ENCODE results near the gene CACNB4. TPM values are rescaled to one million over a fixed set of nuclear protein-coding genes. Genes with fewer than 3 reads are reported as not detected.

CACNB4 gene
- total and polyA plus RNA-seq, 5 donors: 0.25 to 1.5 (median 0.86) TPM

DNA sequence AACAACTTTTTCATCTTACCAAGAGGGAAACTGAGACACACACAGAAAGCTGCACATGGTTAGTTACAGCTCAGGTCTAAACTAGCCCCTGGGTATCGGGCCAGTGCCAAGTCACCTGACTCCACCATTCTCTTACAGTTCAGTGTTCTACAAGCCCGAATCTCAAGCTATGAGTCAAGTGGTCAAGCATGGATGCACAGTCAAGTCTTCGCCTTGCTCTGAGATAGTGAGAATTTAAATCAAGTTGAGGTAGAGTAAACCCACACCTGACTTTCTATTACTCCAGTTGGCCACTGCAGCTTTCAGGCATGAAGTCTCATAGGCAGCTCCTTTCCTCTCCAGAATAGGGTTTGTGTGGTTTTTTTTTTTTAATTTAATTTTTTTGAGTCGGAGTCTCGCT is 236.1 kb downstream of the CACNB4 start:
- DNase-seq (no peak), ATAC-seq (no peak)
- Histone ChIP-seq H3K27me3 (ENCODE audit: control insufficient read depth, insufficient read depth) (no peaks in the 10 kb centered on the region), H3K27ac (ENCODE audit: low read length) (no peak overlapping the region), H3K4me3 (ENCODE audit: low read length) (no peak overlapping the region), H3K4me1 (ENCODE audit: control insufficient read depth, insufficient read depth, low read length) (no peaks in the 10 kb centered on the region), H3K9me3 (ENCODE audit: control insufficient read depth, low read length) (no peaks in the 10 kb centered on the region)
- WGBS: 95% methylated on average over 5 of the region's 5 CpGs
- intact Hi-C loops (cut with DNase I): no loop called here

DNA sequence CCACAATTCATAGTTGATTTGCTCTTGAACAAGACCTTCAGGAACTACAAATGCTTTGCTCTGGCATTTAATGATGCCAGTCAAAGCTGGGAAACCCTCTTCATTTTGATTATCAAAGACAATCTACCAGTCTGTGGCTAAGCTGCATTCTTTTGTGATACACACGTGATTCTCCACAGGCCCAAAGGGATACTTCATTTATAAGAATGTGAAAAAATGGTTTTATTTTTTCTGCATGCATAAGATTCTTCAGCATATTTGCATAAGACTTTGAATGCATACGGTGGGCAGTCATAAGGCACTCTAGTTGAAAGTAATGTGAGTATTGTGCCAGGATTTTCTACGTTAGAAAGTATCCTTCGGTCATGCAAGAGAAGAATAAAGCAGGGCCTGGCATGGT is 237.7 kb downstream of the CACNB4 start:
- DNase-seq (no peak), ATAC-seq (no peak)
- H3K9me3 ChIP-seq (ENCODE audit: control insufficient read depth, low read length): no peaks in the 10 kb centered on the region
- intact Hi-C loops (cut with DNase I): no loop called here
- no peak overlapping the region for H3K27ac ChIP-seq (ENCODE audit: low read length)
- H3K4me1 ChIP-seq (ENCODE audit: control insufficient read depth, insufficient read depth, low read length): no peaks in the 10 kb centered on the region
- WGBS: 86% methylated on average over 4 of the region's 4 CpGs
- H3K4me3 ChIP-seq (ENCODE audit: low read length): no peak overlapping the region
- no peaks in the 10 kb centered on the region for H3K27me3 ChIP-seq (ENCODE audit: control insufficient read depth, insufficient read depth)

DNA sequence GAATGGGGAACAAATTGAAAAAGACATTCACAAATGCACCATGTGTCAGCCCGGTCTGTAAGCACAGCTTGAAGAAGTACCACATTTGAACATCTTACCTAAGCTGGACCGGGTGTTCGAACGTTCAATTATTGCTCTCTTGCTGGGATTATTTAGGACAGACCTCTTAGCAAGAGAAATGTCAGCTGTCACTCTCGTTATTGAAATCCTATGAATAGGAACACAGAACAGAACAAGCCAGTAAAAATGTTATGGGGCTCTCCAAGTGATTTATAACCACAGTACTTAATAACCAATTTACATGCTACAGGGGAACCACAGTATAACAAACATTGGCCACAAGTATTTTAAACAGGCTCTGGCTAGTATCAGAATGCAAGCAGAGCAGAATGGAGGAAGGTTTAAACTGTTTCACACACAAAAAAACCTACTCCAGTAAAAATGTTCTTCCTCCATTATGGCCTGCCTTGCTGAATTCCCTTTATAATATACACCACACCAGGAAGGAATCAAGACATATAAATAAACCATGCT is 238.2 kb downstream of the CACNB4 start:
- Histone ChIP-seq H3K4me3 (ENCODE audit: low read length) (no peak overlapping the region), H3K9me3 (ENCODE audit: control insufficient read depth, low read length) (no peaks in the 10 kb centered on the region), H3K27ac (ENCODE audit: low read length) (no peak overlapping the region), H3K27me3 (ENCODE audit: control insufficient read depth, insufficient read depth) (no peaks in the 10 kb centered on the region), H3K4me1 (ENCODE audit: control insufficient read depth, insufficient read depth, low read length) (no peaks in the 10 kb centered on the region)
- ATAC-seq (no peak), DNase-seq (no peak)
- 93% methylated on average over 5 of the region's 5 CpGs for WGBS
- intact Hi-C loops (cut with DNase I): no loop called here

DNA sequence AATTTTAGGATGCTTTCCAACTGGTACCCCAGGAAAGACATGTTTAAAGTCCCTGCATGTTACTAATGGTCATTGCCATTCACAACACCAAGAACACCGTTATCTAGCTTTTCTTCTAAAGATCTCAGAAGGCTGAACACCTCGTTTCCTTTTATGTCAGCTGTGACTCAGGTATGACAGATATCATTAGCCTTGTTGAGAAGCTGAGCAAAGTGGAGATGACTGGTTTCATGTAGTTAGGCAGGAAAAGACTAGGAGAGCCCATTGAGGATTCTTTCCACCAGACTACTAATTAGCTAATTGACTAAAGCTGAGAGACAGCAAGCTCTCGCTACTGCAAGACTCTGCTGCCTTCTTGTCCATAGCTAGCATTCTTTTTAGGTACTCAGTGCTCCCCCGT is 238.6 kb downstream of the CACNB4 start:
- WGBS: 89% methylated on average over 4 of the region's 4 CpGs
- Histone ChIP-seq H3K27ac (ENCODE audit: low read length) (no peak overlapping the region), H3K27me3 (ENCODE audit: control insufficient read depth, insufficient read depth) (no peaks in the 10 kb centered on the region), H3K4me3 (ENCODE audit: low read length) (no peak overlapping the region), H3K4me1 (ENCODE audit: control insufficient read depth, insufficient read depth, low read length) (no peaks in the 10 kb centered on the region), H3K9me3 (ENCODE audit: control insufficient read depth, low read length) (no peaks in the 10 kb centered on the region)
- DNase-seq: no peak
- no peak for ATAC-seq
- intact Hi-C loops (cut with DNase I): no loop called here

DNA sequence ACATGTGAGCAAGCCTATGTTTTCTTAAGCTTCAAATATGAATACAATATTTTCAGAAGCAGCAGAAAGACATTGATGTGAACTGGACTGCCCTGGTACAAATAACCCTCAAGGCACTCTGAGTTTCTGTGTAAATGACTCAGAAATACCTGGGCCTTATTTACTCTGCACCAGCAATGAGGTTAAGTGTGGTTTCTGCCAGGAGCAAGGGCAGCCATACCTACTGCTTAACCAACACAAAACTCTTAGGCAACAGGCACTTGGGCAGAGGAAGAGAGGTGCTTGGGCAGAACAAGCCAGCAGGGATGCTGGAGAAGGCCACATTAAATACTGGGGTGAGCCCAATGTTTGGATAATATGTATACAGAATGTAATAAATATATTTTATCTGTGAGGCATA is 241.2 kb downstream of the CACNB4 start:
- no peak overlapping the region for H3K27ac ChIP-seq (ENCODE audit: low read length)
- ATAC-seq (no peak), DNase-seq (no peak)
- intact Hi-C loops (cut with DNase I): no loop called here
- no peak overlapping the region for H3K4me3 ChIP-seq (ENCODE audit: low read length)
- no peaks in the 10 kb centered on the region for H3K4me1 ChIP-seq (ENCODE audit: control insufficient read depth, insufficient read depth, low read length)
- no peaks in the 10 kb centered on the region for H3K9me3 ChIP-seq (ENCODE audit: control insufficient read depth, low read length)
- H3K27me3 ChIP-seq (ENCODE audit: control insufficient read depth, insufficient read depth): no peaks in the 10 kb centered on the region

DNA sequence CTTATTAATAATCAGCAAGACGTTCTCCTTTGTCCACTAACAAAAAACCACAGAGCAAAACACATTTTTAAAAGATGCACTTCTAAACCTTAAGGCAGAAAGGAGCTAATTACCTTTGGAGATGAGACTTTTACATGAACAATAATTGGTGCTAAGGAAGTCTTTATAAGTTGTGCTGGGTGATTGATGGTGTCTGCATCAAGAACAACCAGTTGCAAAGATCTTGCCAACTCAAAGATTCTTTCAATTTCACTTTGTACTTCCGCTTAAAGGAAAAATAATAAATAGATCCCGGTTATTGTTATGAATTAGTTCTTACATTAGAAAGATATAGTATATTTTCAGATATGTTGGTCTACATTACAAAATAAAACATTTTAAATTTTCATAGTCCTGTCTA is 243.7 kb downstream of the CACNB4 start:
- DNase-seq (no peak), ATAC-seq (no peak)
- Histone ChIP-seq H3K4me1 (ENCODE audit: control insufficient read depth, insufficient read depth, low read length) (no peaks in the 10 kb centered on the region), H3K9me3 (ENCODE audit: control insufficient read depth, low read length) (no peaks in the 10 kb centered on the region), H3K27ac (ENCODE audit: low read length) (no peak overlapping the region), H3K4me3 (ENCODE audit: low read length) (no peak overlapping the region), H3K27me3 (ENCODE audit: control insufficient read depth, insufficient read depth) (no peaks in the 10 kb centered on the region)
- 79% methylated on average over 3 of the region's 3 CpGs for WGBS
- intact Hi-C loops (cut with DNase I): no loop called here

DNA sequence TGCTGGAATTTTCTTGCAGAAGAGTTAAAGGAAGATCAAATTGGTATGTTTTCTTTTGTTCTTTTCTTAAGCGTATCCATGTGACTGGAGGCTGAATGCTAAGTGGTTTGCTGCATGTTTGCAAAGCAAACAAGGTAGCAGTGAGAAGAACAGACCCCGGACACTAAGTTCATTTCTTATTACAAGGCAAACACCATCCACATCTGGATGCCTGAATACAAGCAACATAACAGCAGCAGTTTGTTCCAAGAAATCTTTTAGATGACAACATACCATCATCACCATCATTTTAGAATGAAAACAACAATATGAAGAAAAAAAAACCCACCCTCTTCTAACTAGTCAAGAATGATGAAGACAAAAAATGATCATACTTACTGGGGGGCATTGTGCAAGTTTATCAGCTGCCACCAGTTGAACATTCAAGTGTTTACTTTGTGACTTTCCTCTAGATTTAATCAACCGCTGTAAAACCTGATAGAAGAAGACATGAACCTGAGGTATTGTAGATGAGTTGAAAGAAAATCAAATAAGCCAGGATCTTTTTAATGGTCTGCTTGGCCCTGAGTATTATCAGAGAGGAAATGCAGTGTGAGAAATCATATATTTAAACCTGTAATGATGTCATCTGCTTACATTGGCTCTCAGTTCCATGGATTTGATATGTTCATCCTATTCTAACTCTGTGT is 245.6 kb downstream of the CACNB4 start:
- DNase-seq (no peak), ATAC-seq (peak in 1 of 2 donors; percentile 23)
- Histone ChIP-seq H3K27ac (ENCODE audit: low read length) (no peak overlapping the region), H3K27me3 (ENCODE audit: control insufficient read depth, insufficient read depth) (no peaks in the 10 kb centered on the region), H3K4me1 (ENCODE audit: control insufficient read depth, insufficient read depth, low read length) (no peaks in the 10 kb centered on the region), H3K4me3 (ENCODE audit: low read length) (no peak overlapping the region), H3K9me3 (ENCODE audit: control insufficient read depth, low read length) (no peaks in the 10 kb centered on the region)
- WGBS: 81% methylated on average over 3 of the region's 3 CpGs
- intact Hi-C loops (cut with DNase I): no loop called here

DNA sequence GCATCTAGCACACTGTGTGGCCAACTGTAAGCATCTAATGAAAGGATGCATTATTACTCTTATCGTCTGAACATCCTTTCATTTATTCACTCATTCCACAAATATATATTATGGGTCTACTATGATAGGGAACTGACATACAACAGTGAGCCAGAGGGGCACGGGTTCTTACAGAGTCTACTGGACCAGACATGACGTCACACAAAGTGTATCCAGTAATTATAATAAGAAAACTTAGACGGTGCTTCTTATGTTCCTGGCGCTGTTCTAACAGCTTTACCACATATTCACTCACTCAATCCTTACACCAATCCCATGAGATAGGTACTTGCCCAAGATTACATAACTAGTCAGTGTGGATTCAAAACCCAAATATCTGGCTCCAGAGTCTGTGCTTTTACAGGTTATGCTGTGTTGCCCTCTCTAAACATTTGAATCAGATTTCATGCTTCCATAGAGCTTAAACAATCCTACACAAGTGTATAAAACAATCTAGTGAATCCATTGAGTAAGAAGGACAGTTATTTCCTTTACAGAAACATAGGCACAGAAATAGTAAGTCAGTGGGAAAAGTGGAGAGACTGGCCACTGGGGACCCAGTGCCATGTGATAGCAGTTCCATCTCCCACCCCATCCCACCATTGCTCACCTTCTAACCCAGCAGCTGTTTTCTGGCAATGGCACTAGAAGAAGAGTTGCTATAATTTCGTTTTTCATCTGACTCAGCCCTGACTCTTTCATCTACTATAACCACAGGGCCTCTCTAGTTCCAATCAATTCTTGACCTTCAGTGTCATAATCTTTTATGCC is 246.4 kb downstream of the CACNB4 start:
- ATAC-seq: peak; percentile 14 to 45
- intact Hi-C loops (cut with DNase I): no loop called here
- no peaks in the 10 kb centered on the region for H3K27me3 ChIP-seq (ENCODE audit: control insufficient read depth, insufficient read depth)
- WGBS: 62% methylated on average over 6 of the region's 6 CpGs
- DNase-seq: no peak
- no peaks in the 10 kb centered on the region for H3K9me3 ChIP-seq (ENCODE audit: control insufficient read depth, low read length)
- H3K4me1 ChIP-seq (ENCODE audit: control insufficient read depth, insufficient read depth, low read length): no peaks in the 10 kb centered on the region
- H3K4me3 ChIP-seq (ENCODE audit: low read length): no peak overlapping the region
- no peak overlapping the region for H3K27ac ChIP-seq (ENCODE audit: low read length)

DNA sequence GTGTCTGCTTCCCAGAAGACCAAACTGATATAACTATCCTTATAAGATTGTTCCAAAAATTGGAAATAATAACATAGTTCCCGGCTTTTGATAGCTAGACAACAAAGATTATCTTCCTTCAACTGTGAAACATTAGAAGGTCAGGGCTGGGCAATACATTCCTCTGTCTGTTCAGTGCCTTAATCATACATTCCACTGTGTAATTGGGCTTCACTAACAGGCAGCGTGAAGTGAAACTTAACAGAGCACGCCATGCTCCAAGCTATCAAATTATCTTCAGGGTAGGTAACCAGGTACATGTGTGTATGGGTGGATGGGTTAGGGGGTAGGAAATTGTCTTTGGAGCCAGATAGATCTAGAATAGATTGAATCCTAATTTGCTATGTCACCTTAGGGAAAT is 247.1 kb downstream of the CACNB4 start:
- DNase-seq (no peak), ATAC-seq (peak; percentile 51 to 56)
- no peaks in the 10 kb centered on the region for H3K9me3 ChIP-seq (ENCODE audit: control insufficient read depth, low read length)
- H3K27ac ChIP-seq (ENCODE audit: low read length): no peak overlapping the region
- H3K27me3 ChIP-seq (ENCODE audit: control insufficient read depth, insufficient read depth): no peaks in the 10 kb centered on the region
- no peaks in the 10 kb centered on the region for H3K4me1 ChIP-seq (ENCODE audit: control insufficient read depth, insufficient read depth, low read length)
- no peak overlapping the region for H3K4me3 ChIP-seq (ENCODE audit: low read length)
- WGBS: 54% methylated on average over 3 of the region's 3 CpGs
- intact Hi-C loops (cut with DNase I): no loop called here

DNA sequence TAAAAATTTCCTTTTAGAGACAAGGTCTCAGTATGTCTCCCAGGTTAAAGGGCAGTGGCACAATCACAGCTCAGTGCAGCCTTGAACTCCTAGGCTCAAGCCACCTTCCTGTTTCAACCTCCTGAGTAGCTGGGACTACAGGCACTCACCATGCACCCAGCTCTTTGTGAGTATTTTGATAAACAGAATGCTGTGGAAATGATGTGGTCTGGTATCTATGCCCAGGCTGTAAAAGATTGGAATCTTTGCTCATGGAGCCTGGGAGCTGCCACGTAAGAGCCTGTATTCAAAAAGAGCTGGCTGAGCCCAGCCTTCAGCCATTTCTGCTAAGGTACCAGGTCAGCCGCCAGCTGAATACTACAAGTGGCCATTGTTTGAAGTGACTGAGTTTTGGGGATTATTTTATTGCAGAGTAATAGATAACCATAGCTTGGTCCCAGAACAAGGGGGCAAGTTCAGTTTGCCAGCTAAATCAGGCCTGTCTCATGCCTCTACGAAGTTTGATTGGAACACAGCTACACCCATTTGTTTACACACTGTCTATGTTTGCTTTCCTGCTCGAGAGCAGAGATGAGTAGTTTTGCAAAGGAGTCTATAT is 249.3 kb downstream of the CACNB4 start:
- H3K4me1 ChIP-seq (ENCODE audit: control insufficient read depth, insufficient read depth, low read length): peaks cover under 1% of the 10 kb centered on the region
- DNase-seq: no peak
- no peak overlapping the region for H3K4me3 ChIP-seq (ENCODE audit: low read length)
- H3K9me3 ChIP-seq (ENCODE audit: control insufficient read depth, low read length): no peaks in the 10 kb centered on the region
- no peak for ATAC-seq
- intact Hi-C loops (cut with DNase I): no loop called here
- 84% methylated on average over 4 of the region's 4 CpGs for WGBS
- no peak overlapping the region for H3K27ac ChIP-seq (ENCODE audit: low read length)
- H3K27me3 ChIP-seq (ENCODE audit: control insufficient read depth, insufficient read depth): no peaks in the 10 kb centered on the region

DNA sequence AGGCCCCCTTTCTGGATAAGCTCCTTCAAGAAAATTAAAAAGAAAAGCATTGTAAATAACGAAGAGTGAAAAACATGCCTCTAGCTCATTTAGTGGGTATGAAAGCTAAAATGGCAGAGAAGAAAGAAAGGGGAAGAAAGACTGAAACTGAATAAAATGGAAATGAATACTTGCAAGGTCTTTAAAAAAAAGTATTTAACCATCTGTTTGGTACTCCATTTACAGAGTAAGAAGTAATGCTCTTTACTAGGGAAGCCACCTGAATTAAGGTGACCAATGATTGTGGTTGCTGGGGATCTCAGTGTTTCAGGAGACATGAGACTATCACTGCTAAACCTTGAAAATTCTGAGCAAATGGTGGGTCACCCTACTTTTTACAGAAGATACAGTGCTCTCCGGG is 253.0 kb downstream of the CACNB4 start:
- peaks cover 6% of the 10 kb centered on the region for H3K4me1 ChIP-seq (ENCODE audit: control insufficient read depth, insufficient read depth, low read length)
- no peaks in the 10 kb centered on the region for H3K9me3 ChIP-seq (ENCODE audit: control insufficient read depth, low read length)
- DNase-seq (no peak), ATAC-seq (no peak)
- no peak overlapping the region for H3K4me3 ChIP-seq (ENCODE audit: low read length)
- H3K27ac ChIP-seq (ENCODE audit: low read length): no peak overlapping the region
- intact Hi-C loops (cut with DNase I): no loop called here
- WGBS: 92% methylated on average over 2 of the region's 2 CpGs
- no peaks in the 10 kb centered on the region for H3K27me3 ChIP-seq (ENCODE audit: control insufficient read depth, insufficient read depth)
